HEK293 (cell line): Measurements from ENCODE around the gene RASGRF2.

Experiments
- CTCF ChIA-PET: fragments of 350-600 bp; formaldehyde crosslinking; extraction: SDS; loops from one replicate; lab custom pipeline; 2021; ENCODE audit warnings: antibody characterized with exemption; lab: Yijun Ruan, JAX
- POLR2A ChIA-PET: fragments of 300-600 bp; formaldehyde crosslinking; extraction: SDS; loops from one replicate; lab custom pipeline; 2020; ENCODE audit warnings: antibody characterized with exemption, inconsistent platforms; lab: Yijun Ruan, JAX
- H3K27ac ChIP-seq: fragments of 200-500 bp; sonication (Bioruptor generic); 2 replicates; pipeline ENCODE4 v1.5.1; 2014; ENCODE audit warnings: low read depth, low read length, control low read depth, inconsistent platforms; ENCODE audit errors: extremely low read depth
- H3K36me3 ChIP-seq, 2 experiments: fragments of 200-500 bp in 1 of 2; sonication (Bioruptor generic) in 1 of 2; 1 replicate in 1 of 2; 2 replicates in 1 of 2; pipeline ENCODE4 v1.5.1; 2014 to 2017; ENCODE audit warnings: inconsistent platforms in 2 of 2, low read length in 2 of 2; ENCODE audit not compliant: control insufficient read depth in 2 of 2, insufficient read depth in 1 of 2
- H3K4me1 ChIP-seq: fragments of 200-500 bp; sonication (Bioruptor generic); 2 replicates; pipeline ENCODE4 v1.5.1; 2014; ENCODE audit warnings: mild to moderate bottlenecking, low read length, inconsistent platforms; ENCODE audit not compliant: control insufficient read depth, insufficient read depth
- H3K4me3 ChIP-seq: 2 replicates; pipeline ENCODE4 v1.5.1; 2011; ENCODE audit warnings: low read depth, mild to moderate bottlenecking, control low read depth, low read length, moderate library complexity
- H3K9me3 ChIP-seq: fragments of 200-500 bp; sonication (Bioruptor generic); 2 replicates; pipeline ENCODE4 v1.5.1; 2014; ENCODE audit warnings: low read depth, low read length, inconsistent platforms; ENCODE audit not compliant: control insufficient read depth, insufficient read depth
- HIC1 ChIP-seq: fragments of 450-650 bp; formaldehyde crosslinking; IDR thresholded peaks from 2 replicates; pipeline ENCODE4 v1.5.1; 2016; ENCODE audit warnings: missing biosample characterization, missing genetic modification characterization
- KLF9 ChIP-seq: fragments of 450-650 bp; formaldehyde crosslinking; IDR thresholded peaks from 2 replicates; pipeline ENCODE4 v1.5.1; 2016; ENCODE audit warnings: missing biosample characterization, missing genetic modification characterization, low read depth
- OVOL3 ChIP-seq: fragments of 450-650 bp; formaldehyde crosslinking; IDR thresholded peaks from 2 replicates; pipeline ENCODE4 v1.5.1; 2016; ENCODE audit warnings: missing biosample characterization, missing genetic modification characterization
- PRDM2 ChIP-seq: fragments of 450-650 bp; formaldehyde crosslinking; IDR thresholded peaks from 2 replicates; pipeline ENCODE4 v1.5.1; 2016; ENCODE audit warnings: missing biosample characterization, missing genetic modification characterization, borderline replicate concordance
- PRDM4 ChIP-seq: fragments of 450-650 bp; formaldehyde crosslinking; IDR thresholded peaks from 2 replicates; pipeline ENCODE4 v1.5.1; 2017; ENCODE audit warnings: missing biosample characterization, missing genetic modification characterization
- SP7 ChIP-seq: fragments of 450-650 bp; formaldehyde crosslinking; IDR thresholded peaks from 2 replicates; pipeline ENCODE4 v1.5.1; 2016; ENCODE audit warnings: missing biosample characterization, missing genetic modification characterization
- ZBTB21 ChIP-seq: fragments of 450-650 bp; formaldehyde crosslinking; IDR thresholded peaks from 2 replicates; pipeline ENCODE4 v1.5.1; 2017; ENCODE audit warnings: missing biosample characterization, missing genetic modification characterization
- ZFHX2 ChIP-seq: fragments of 450-650 bp; formaldehyde crosslinking; conservative IDR thresholded peaks from 2 replicates; pipeline ENCODE4 v1.5.1; 2016; ENCODE audit warnings: missing biosample characterization, missing genetic modification characterization
- ZNF114 ChIP-seq: fragments of 450-650 bp; formaldehyde crosslinking; IDR thresholded peaks from 2 replicates; pipeline ENCODE4 v1.5.0; 2017; ENCODE audit warnings: missing biosample characterization, missing genetic modification characterization
- ZNF140 ChIP-seq: fragments of 450-650 bp; formaldehyde crosslinking; IDR thresholded peaks from 2 replicates; pipeline ENCODE4 v1.5.1; 2016; ENCODE audit warnings: missing biosample characterization, missing genetic modification characterization
- ZNF148 ChIP-seq: fragments of 450-650 bp; formaldehyde crosslinking; IDR thresholded peaks from 2 replicates; pipeline ENCODE4 v1.5.0; 2017; ENCODE audit warnings: missing biosample characterization, missing genetic modification characterization, borderline replicate concordance
- ZNF2 ChIP-seq: fragments of 450-650 bp; formaldehyde crosslinking; IDR thresholded peaks from 2 replicates; pipeline ENCODE4 v1.5.1; 2016; ENCODE audit warnings: missing biosample characterization, missing genetic modification characterization
- ZNF274 ChIP-seq, 2 experiments: fragments of 200-500 bp in 1 of 2; fragments of 450-650 bp in 1 of 2; sonication (Bioruptor generic) in 1 of 2; formaldehyde crosslinking in 1 of 2; IDR thresholded peaks; 2 replicates each; pipeline versions ENCODE4 v1.5.1 to v1.6.1; 2014 to 2016; ENCODE audit warnings: borderline replicate concordance in 1 of 2, inconsistent platforms in 1 of 2, low read length in 1 of 2, missing biosample characterization in 1 of 2, missing genetic modification characterization in 1 of 2
- ZNF292 ChIP-seq: fragments of 450-650 bp; formaldehyde crosslinking; IDR thresholded peaks from 2 replicates; pipeline ENCODE4 v1.5.1; 2016; ENCODE audit warnings: low read depth, missing biosample characterization, missing genetic modification characterization, borderline replicate concordance
- ZNF416 ChIP-seq: fragments of 450-650 bp; formaldehyde crosslinking; IDR thresholded peaks from 2 replicates; pipeline ENCODE4 v1.5.1; 2016; ENCODE audit warnings: missing biosample characterization, missing genetic modification characterization
- ZNF510 ChIP-seq: fragments of 450-650 bp; formaldehyde crosslinking; IDR thresholded peaks from 2 replicates; pipeline ENCODE4 v1.5.1; 2018; ENCODE audit warnings: mild to moderate bottlenecking, missing genetic modification characterization, missing biosample characterization; ENCODE audit not compliant: insufficient replicate concordance
- ZNF521 ChIP-seq: fragments of 450-650 bp; formaldehyde crosslinking; IDR thresholded peaks from 2 replicates; pipeline ENCODE4 v1.5.1; 2017; ENCODE audit warnings: missing biosample characterization, mild to moderate bottlenecking, missing genetic modification characterization
- ZNF530 ChIP-seq: fragments of 450-650 bp; formaldehyde crosslinking; IDR thresholded peaks from 2 replicates; pipeline ENCODE4 v1.5.1; 2016; ENCODE audit warnings: low read depth, missing biosample characterization, missing genetic modification characterization
- ZNF571 ChIP-seq: fragments of 450-650 bp; formaldehyde crosslinking; IDR thresholded peaks from 2 replicates; pipeline ENCODE4 v1.5.0; 2017; ENCODE audit warnings: missing biosample characterization, missing genetic modification characterization
- ZNF747 ChIP-seq: fragments of 450-650 bp; formaldehyde crosslinking; IDR thresholded peaks from 2 replicates; pipeline ENCODE4 v1.5.1; 2016; ENCODE audit warnings: missing biosample characterization, missing genetic modification characterization

The RASGRF2 gene

GRCh38 chr5:81214848-81215247 lies 254.7 kb downstream of the RASGRF2 start:
- ChIA-PET CTCF (no interaction called here), POLR2A (no interaction called here)
- TF ChIP-seq KLF9 (tag by site-specific recombination) = no peak
- TF ChIP-seq ZBTB21 = no peak
- no peak for TF ChIP-seq ZNF416 (tag by site-specific recombination)
- no peak for TF ChIP-seq ZNF521
- TF ChIP-seq OVOL3 (tag by site-specific recombination) = no peak
- no peak for TF ChIP-seq ZNF571 (tag by site-specific recombination)
- no peak for TF ChIP-seq PRDM4 (tag by site-specific recombination)
- TF ChIP-seq PRDM2 (tag by site-specific recombination) = no peak
- no peak for TF ChIP-seq ZNF747 (tag by site-specific recombination)
- no peak for TF ChIP-seq ZFHX2 (tag by site-specific recombination)
- no peak for TF ChIP-seq HIC1 (tag by site-specific recombination)
- no peak for TF ChIP-seq ZNF530
- no peak for TF ChIP-seq ZNF292 (tag by site-specific recombination)
- no peak for TF ChIP-seq SP7
- no peak for TF ChIP-seq ZNF148
- TF ChIP-seq ZNF274 (IDR thresholded peaks at IDR 0.05; ENCODE audit: low read length) = no peak
- no peak for TF ChIP-seq ZNF274 (tag by site-specific recombination; IDR thresholded peaks at IDR 0.05; ENCODE audit: borderline replicate concordance)
- TF ChIP-seq ZNF2 = no peak
- TF ChIP-seq ZNF114 (tag by site-specific recombination) = no peak
- no peak for TF ChIP-seq ZNF510
- no peak for TF ChIP-seq ZNF140 (tag by site-specific recombination)
- TF ChIP-seq, all 188 proteins: peak for 0
- no peaks in the 10 kb centered on the region for H3K9me3 ChIP-seq
- H3K4me3 ChIP-seq = no peak overlapping the region
- H3K27ac ChIP-seq = no peak overlapping the region
- no peaks in the 10 kb centered on the region for H3K4me1 ChIP-seq
- no peaks in the 10 kb centered on the region for H3K36me3 ChIP-seq
